IMR-90 (cell line): Measurements from ENCODE around the gene PLEKHG2. TPM values are rescaled to one million over a fixed set of nuclear protein-coding genes. Genes with fewer than 3 reads are reported as not detected.

Source experiments
- ATAC-seq: fragments of 200-7000 bp; cut with Tn5 transposase; 2 replicates; pipeline ENCODE4 v1.9.1; 2020; ENCODE audit warnings: low read depth, mild to moderate bottlenecking, moderate library complexity
- BruUV-seq: library from RNA; stranded (reverse); fragments of 400-500 nt; replicated peaks from 2 replicates; lab custom pipeline; 2021; lab: Mats Ljungman, UMichigan
- CTCF ChIA-PET: fragments of 300-600 bp; formaldehyde crosslinking; extraction: SDS; loops from one replicate; lab custom pipeline; 2021; ENCODE audit warnings: antibody characterized with exemption; lab: Yijun Ruan, JAX
- POLR2A ChIA-PET: fragments of 300-600 bp; sonication (Branson Sonifier 250); formaldehyde crosslinking; loops from one replicate; lab custom pipeline; 2022; ENCODE audit warnings: antibody characterized with exemption; ENCODE audit not compliant: unreplicated experiment; lab: Charles Lee
- DNase-seq: peaks from one replicate; pipeline ENCODE4 v3.0.0; 2013
- H2AFZ ChIP-seq: replicated peaks from 2 replicates; pipeline ENCODE3; 2013; ENCODE audit warnings: low read length, mild to moderate bottlenecking; ENCODE audit not compliant: poor library complexity
- H2AK5ac ChIP-seq: 2 replicates; pipeline ENCODE4 v1.6.1; 2013; ENCODE audit warnings: low read depth, low read length, inconsistent platforms
- H2AK9ac ChIP-seq: replicated peaks from 2 replicates; pipeline ENCODE3; 2013; ENCODE audit warnings: mild to moderate bottlenecking, low read depth, low read length, moderate library complexity; ENCODE audit not compliant: poor library complexity
- H2BK120ac ChIP-seq: 2 replicates; pipeline ENCODE4 v1.6.1; 2013; ENCODE audit warnings: low read depth, low read length, inconsistent platforms
- H2BK15ac ChIP-seq: 3 replicates; pipeline ENCODE4 v1.6.1; 2013; ENCODE audit warnings: low read depth, low read length, inconsistent platforms
- H2BK20ac ChIP-seq: 2 replicates; pipeline ENCODE4 v1.6.1; 2013; ENCODE audit warnings: low read depth, mild to moderate bottlenecking, inconsistent platforms, low read length, moderate library complexity
- H2BK5ac ChIP-seq: 2 replicates; pipeline ENCODE4 v1.6.1; 2013; ENCODE audit warnings: mild to moderate bottlenecking, low read depth, low read length, inconsistent platforms; ENCODE audit not compliant: poor library complexity, severe bottlenecking
- H3K14ac ChIP-seq: replicated peaks from 2 replicates; pipeline ENCODE4 v1.6.1; 2013; ENCODE audit warnings: low read depth, low read length, inconsistent platforms
- H3K18ac ChIP-seq: 2 replicates; pipeline ENCODE4 v1.6.1; 2013; ENCODE audit warnings: low read depth, low read length, control low read depth
- H3K23ac ChIP-seq: 2 replicates; pipeline ENCODE4 v1.6.1; 2013; ENCODE audit warnings: low read depth, low read length, inconsistent platforms
- H3K27ac ChIP-seq: 2 replicates; pipeline ENCODE4 v1.5.1; 2013; ENCODE audit warnings: mild to moderate bottlenecking, control low read depth, low read length; ENCODE audit not compliant: insufficient read depth
- H3K27me3 ChIP-seq: 2 replicates; pipeline ENCODE4 v1.6.1; 2013; ENCODE audit warnings: low read length; ENCODE audit not compliant: control insufficient read depth, insufficient read depth
- H3K36me3 ChIP-seq: 2 replicates; pipeline ENCODE4 v1.6.1; 2013; ENCODE audit warnings: low read length, mixed read lengths; ENCODE audit not compliant: control insufficient read depth, insufficient read depth
- H3K4ac ChIP-seq: 2 replicates; pipeline ENCODE4 v1.6.1; 2013; ENCODE audit warnings: low read depth, low read length, inconsistent platforms
- H3K4me1 ChIP-seq: 2 replicates; pipeline ENCODE4 v1.6.1; 2013; ENCODE audit warnings: low read length, mixed read lengths; ENCODE audit not compliant: control insufficient read depth, insufficient read depth
- H3K4me2 ChIP-seq: 2 replicates; pipeline ENCODE4 v1.6.1; 2013; ENCODE audit warnings: low read depth, mild to moderate bottlenecking, control low read depth, low read length, moderate library complexity
- H3K4me3 ChIP-seq: 2 replicates; pipeline ENCODE4 v1.5.1; 2013; ENCODE audit warnings: low read depth, mild to moderate bottlenecking, control low read depth, low read length, moderate library complexity; ENCODE audit not compliant: insufficient read depth
- H3K56ac ChIP-seq: 2 replicates; pipeline ENCODE4 v1.6.1; 2013; ENCODE audit warnings: low read length, inconsistent platforms; ENCODE audit not compliant: insufficient read depth; ENCODE audit errors: extremely low read depth
- H3K79me1 ChIP-seq, 2 experiments: 2 replicates each; pipeline ENCODE4 v1.6.1; 2013; ENCODE audit warnings: low read length in 2 of 2, inconsistent platforms in 1 of 2, low read depth in 1 of 2
- H3K9ac ChIP-seq: 2 replicates; pipeline ENCODE4 v1.6.1; 2013; ENCODE audit warnings: low read depth, low read length, control low read depth
- H3K9me1 ChIP-seq: 2 replicates; pipeline ENCODE4 v1.6.1; 2013; ENCODE audit warnings: low read length, inconsistent platforms; ENCODE audit not compliant: insufficient read depth
- H3K9me3 ChIP-seq: 2 replicates; pipeline ENCODE4 v1.6.1; 2013; ENCODE audit warnings: low read length; ENCODE audit not compliant: control insufficient read depth, insufficient read depth
- H4K20me1 ChIP-seq: 2 replicates; pipeline ENCODE4 v1.6.1; 2013; ENCODE audit warnings: low read length, inconsistent platforms; ENCODE audit not compliant: insufficient read depth
- H4K5ac ChIP-seq: 2 replicates; pipeline ENCODE4 v1.6.1; 2013; ENCODE audit warnings: mild to moderate bottlenecking, low read depth, low read length, control low read depth
- H4K8ac ChIP-seq, 2 experiments: 2 replicates each; pipeline ENCODE4 v1.6.1; 2013; ENCODE audit warnings: low read depth in 2 of 2, low read length in 2 of 2, control low read depth in 1 of 2, inconsistent platforms in 1 of 2
- H4K91ac ChIP-seq: 2 replicates; pipeline ENCODE4 v1.6.1; 2013; ENCODE audit warnings: low read depth, low read length, inconsistent platforms; ENCODE audit not compliant: insufficient read depth
- CHD1 ChIP-seq: IDR thresholded peaks from 2 replicates; pipeline ENCODE4 v1.6.1; 2012; ENCODE audit warnings: low read depth, low read length, improper control_type of control experiment
- CTCF ChIP-seq: conservative IDR thresholded peaks from 2 replicates; pipeline ENCODE4 v1.5.1; 2012; ENCODE audit warnings: mild to moderate bottlenecking, low read depth, low read length, improper control_type of control experiment
- MAZ ChIP-seq: IDR thresholded peaks from 2 replicates; pipeline ENCODE4 v1.6.1; 2012; ENCODE audit warnings: low read depth, mild to moderate bottlenecking, low read length, improper control_type of control experiment, moderate library complexity, borderline replicate concordance
- MXI1 ChIP-seq: IDR thresholded peaks from 2 replicates; pipeline ENCODE4 v1.6.1; 2012; ENCODE audit warnings: low read depth, mild to moderate bottlenecking, low read length, moderate library complexity, borderline replicate concordance
- POLR2A ChIP-seq: IDR thresholded peaks from 2 replicates; pipeline ENCODE4 v1.6.1; 2012; ENCODE audit warnings: mild to moderate bottlenecking, low read depth, low read length
- RAD21 ChIP-seq: IDR thresholded peaks from 2 replicates; pipeline ENCODE4 v1.6.1; 2012; ENCODE audit warnings: low read length, improper control_type of control experiment
- RFX5 ChIP-seq: IDR thresholded peaks from 2 replicates; pipeline ENCODE4 v1.8.0; 2012; ENCODE audit warnings: low read depth, mild to moderate bottlenecking, low read length, moderate library complexity
- SMC3 ChIP-seq: fragments of 150-350 bp; IDR thresholded peaks from 2 replicates; pipeline ENCODE4 v1.6.1; 2016; ENCODE audit warnings: low read depth, mild to moderate bottlenecking, antibody characterized with exemption, low read length, moderate library complexity
- USF2 ChIP-seq: fragments of 150-350 bp; IDR thresholded peaks from 2 replicates; pipeline ENCODE4 v1.6.1; 2017; ENCODE audit warnings: mild to moderate bottlenecking, antibody characterized with exemption, low read length, low read depth
- WGBS, 2 experiments: methylation state at CpG; one replicate each; pipeline versions ENCODE4 v1.1.5 to v1.1.7; 2013; ENCODE audit warnings: missing lambda C conversion rate in 2 of 2; ENCODE audit not compliant: insufficient read length in 1 of 2; ENCODE audit errors: extremely low coverage in 2 of 2; 5-methylcytosine and 5-hydroxymethylcytosine counted together
- dilution Hi-C: fragments of 300-500 bp; cut with HindIII; formaldehyde crosslinking; loops from one replicate; pipeline ENCODE4 v1.14.3; 2018; ENCODE audit warnings: low sequenced_read_pairs; ENCODE audit not compliant: unreplicated experiment
- in situ Hi-C: fragments of 300-500 bp; cut with MboI; formaldehyde crosslinking; loops from 3 replicates; pipeline ENCODE4 v1.14.3; 2019; ENCODE audit warnings: low sequenced_read_pairs, inconsistent platforms, mixed read lengths
- intact Hi-C: fragments of 100-400 bp; cut with micrococcal nuclease; formaldehyde crosslinking; loops from 2 replicates; pipeline ENCODE4 v1.10.0; 2022
- polyA plus RNA-seq, 3 experiments: library from polyadenylated mRNA; depleted of rRNA; stranded (reverse); fragments of >200 nt; gene quantifications; 2 replicates each; pipeline ENCODE4 v1.2.3, GENCODE V29; 2012; ENCODE audit warnings: low replicate concordance in 1 of 3
- total RNA-seq: library from RNA; depleted of rRNA; stranded (reverse); fragments of >200 nt; gene quantifications from 2 replicates; pipeline ENCODE4 v1.2.3, GENCODE V29; 2012

The PLEKHG2 gene
- total and polyA plus RNA-seq, 2 of the 4 experiments (the other 2 are of a cell fraction), result 6.5 to 28.3 TPM

GRCh38 chr19:39397360-39398296, 14.8 kb upstream of the PLEKHG2 start:
- peak overlapping the region; percentile 81 for H2AFZ ChIP-seq
- H2BK5ac ChIP-seq, result peak overlapping the region; percentile 84
- peak overlapping the region; percentile 79 for H3K27ac ChIP-seq
- H2BK15ac ChIP-seq, result peak overlapping the region; percentile 92; the same call in 2 of the 3 replicates
- in situ Hi-C loops (no loop called here), dilution Hi-C loops (no loop called here), intact Hi-C loops (loop anchor here (1.0 kb wide), 2 partner anchors 15 to 135 kb away; partner anchors contain the start of genes EID2B and PLEKHG2)
- peak overlapping the region; percentile 95 for H3K4ac ChIP-seq
- no peak overlapping the region for H3K4me2 ChIP-seq
- H3K4me3 ChIP-seq, result no peak overlapping the region
- H3K79me1 ChIP-seq, result peaks cover 11 to 51% of the 10 kb centered on the region in 2 experiments; a peak in 3 of 4 replicates
- no peak for TF ChIP-seq CHD1
- no peak for TF ChIP-seq USF2
- TF ChIP-seq RFX5, result no peak
- TF ChIP-seq POLR2A, result peak; percentile 66
- TF ChIP-seq SMC3, result peak; percentile 94
- TF ChIP-seq RAD21, result peak; percentile 96
- no peak for TF ChIP-seq MXI1
- TF ChIP-seq CTCF, result peak; percentile 96
- TF ChIP-seq MAZ, result peak; percentile 76
- H3K4me1 ChIP-seq, result peaks cover 20% of the 10 kb centered on the region
- H4K91ac ChIP-seq, result peak overlapping the region; percentile 85
- CTCF ChIA-PET, result interaction anchor here (0.8 to 2.1 kb wide), 8 partner anchors 9 to 48 kb away, joined by 3 to 28 read pairs (median 3); partner anchors contain the start of genes PLEKHG2 and SUPT5H
- peak overlapping the region; percentile 89 for H3K14ac ChIP-seq
- peak overlapping the region; percentile 50; the same call in 1 of the 2 replicates for H3K23ac ChIP-seq
- H4K8ac ChIP-seq, result peak overlapping the region; percentile 30 to 85; a peak in 2 of 4 replicates
- ATAC-seq, result peak; percentile 81
- 61% methylated on average over 3 of the region's 17 CpGs; no CpG with 5 or more reads in 1 of the 2 experiments for WGBS, 2 experiments
- H2BK20ac ChIP-seq, result peak overlapping the region; percentile 62
- peak overlapping the region; percentile 60 for H4K5ac ChIP-seq
- peak overlapping the region; percentile 77 for H2BK120ac ChIP-seq
- H3K9me3 ChIP-seq, result no peaks in the 10 kb centered on the region
- peak overlapping the region; percentile 54 for H3K18ac ChIP-seq
- peak overlapping the region; percentile 96 for H2AK5ac ChIP-seq
- DNase-seq, result peak; percentile 76
- no TSS peak for BruUV-seq
- H3K36me3 ChIP-seq, result peaks cover 17% of the 10 kb centered on the region
- H3K9me1 ChIP-seq, result peaks cover 11% of the 10 kb centered on the region
- H2AK9ac ChIP-seq, result peak overlapping the region; percentile 84
- no peaks in the 10 kb centered on the region for H3K27me3 ChIP-seq
- peak overlapping the region; percentile 57; the same call in 1 of the 2 replicates for H3K9ac ChIP-seq
- H4K20me1 ChIP-seq, result peaks cover 17% of the 10 kb centered on the region
- H3K56ac ChIP-seq, result 0 out of 2 replicates have a peak overlapping the region, but pooled peaks have one; percentile 8
- POLR2A ChIA-PET, result interaction anchor here (1.0 to 1.9 kb wide), 3 partner anchors 9 to 38 kb away, joined by 3 to 5 read pairs (median 3); partner anchors contain the start of genes RPS16 and ZFP36
